Measurements from ENCODE around the gene FNDC10. TPM values are rescaled to one million over a fixed set of nuclear protein-coding genes. Genes with fewer than 3 reads are reported as not detected.

The FNDC10 gene
- total RNA-seq, 1 donor from 2014 or later: 4.2 TPM

DNA sequence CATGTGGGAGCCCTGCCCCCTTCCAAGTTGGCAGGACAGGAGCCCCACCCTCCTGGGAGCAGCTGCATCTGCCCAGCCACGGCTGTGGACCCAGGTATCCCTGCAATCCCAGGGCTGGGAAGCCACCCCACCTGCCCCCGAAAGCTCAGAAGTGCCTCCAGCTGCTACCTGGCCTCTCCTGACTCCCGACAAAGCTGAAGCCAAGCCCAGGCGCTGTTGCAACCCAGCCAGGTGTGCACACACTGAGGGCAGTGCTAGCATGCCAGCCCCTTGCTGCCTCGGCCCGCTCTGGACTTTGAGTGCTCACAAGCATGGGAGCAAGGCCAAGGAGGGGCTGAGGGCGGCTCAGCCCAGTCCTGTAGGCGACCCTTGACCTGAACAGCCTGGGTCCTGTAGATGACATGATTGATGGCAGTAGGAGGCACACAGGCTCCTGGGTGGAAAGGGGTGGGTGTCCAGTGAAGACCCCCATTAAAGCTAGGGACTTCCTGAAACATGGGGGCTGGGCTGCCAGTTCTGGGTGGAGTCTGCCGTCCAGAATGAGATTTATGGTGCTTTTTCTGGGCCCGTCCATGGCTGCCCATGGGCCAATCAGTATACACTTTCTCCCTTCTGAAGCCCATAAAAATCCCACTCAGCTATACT lies 22.4 kb downstream of the FNDC10 start:
- peaks cover 21% of the 10 kb centered on the region for H3K27me3 Mint-ChIP-seq
- no peak overlapping the region for H3K27ac Mint-ChIP-seq
- H3K36me3 Mint-ChIP-seq (ENCODE audit: insufficient read depth): no peaks in the 10 kb centered on the region
- no peak for DNase-seq (ENCODE audit: low spot score, unreplicated experiment)
- H3K9me3 Mint-ChIP-seq (ENCODE audit: low read depth): no peaks in the 10 kb centered on the region
- TF ChIP-seq, protein P1, sequence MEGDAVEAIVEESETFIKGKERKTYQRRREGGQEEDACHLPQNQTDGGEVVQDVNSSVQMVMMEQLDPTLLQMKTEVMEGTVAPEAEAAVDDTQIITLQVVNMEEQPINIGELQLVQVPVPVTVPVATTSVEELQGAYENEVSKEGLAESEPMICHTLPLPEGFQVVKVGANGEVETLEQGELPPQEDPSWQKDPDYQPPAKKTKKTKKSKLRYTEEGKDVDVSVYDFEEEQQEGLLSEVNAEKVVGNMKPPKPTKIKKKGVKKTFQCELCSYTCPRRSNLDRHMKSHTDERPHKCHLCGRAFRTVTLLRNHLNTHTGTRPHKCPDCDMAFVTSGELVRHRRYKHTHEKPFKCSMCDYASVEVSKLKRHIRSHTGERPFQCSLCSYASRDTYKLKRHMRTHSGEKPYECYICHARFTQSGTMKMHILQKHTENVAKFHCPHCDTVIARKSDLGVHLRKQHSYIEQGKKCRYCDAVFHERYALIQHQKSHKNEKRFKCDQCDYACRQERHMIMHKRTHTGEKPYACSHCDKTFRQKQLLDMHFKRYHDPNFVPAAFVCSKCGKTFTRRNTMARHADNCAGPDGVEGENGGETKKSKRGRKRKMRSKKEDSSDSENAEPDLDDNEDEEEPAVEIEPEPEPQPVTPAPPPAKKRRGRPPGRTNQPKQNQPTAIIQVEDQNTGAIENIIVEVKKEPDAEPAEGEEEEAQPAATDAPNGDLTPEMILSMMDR (IDR thresholded peaks at IDR 0.05; ENCODE audit: unreplicated experiment): no peak
- H3K4me1 Mint-ChIP-seq (ENCODE audit: low read depth): peaks cover 16% of the 10 kb centered on the region
- H3K4me3 Mint-ChIP-seq (ENCODE audit: low read depth): no peak overlapping the region

DNA sequence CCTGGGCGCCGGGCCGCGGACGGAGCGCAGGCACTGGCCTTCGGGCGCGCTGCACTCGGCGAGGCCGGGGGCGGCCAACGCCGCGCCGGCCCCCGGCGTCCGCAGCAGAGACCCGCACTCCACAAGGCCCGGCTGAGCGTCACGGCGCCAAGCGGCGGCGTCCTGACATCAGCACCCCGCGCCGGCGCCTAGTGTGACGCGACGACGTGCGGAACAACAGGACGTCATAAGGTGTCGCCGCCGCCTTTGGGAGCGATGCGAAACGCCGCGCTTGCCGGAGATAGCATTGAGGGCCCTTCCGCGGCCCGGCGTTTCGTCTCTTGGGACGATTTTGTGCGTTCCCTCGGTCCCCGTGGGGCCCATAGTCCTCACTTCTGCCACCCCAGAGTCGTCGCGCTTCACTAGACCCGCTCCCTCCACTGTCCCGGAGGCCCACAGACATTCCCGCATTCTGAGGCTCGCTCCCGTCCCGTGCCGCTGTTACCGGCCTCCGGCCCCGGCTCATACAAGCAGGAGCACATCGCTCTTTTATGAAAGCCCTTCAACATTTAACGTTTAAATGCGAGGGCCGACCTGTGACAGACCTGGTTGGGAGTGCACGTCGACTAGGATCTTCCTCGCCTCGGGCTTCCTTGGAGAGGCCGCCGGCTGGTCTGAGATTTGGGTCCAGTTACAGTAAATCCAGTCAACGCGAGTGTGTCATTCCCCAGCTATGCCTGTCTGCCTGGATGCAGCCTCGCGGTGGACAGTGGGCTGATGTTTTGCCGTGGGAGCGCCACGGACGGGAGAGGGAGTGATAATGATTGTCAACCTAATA lies 25.0 kb downstream of the FNDC10 start, which contains the start of gene SSU72:
Gene SSU72 (minus strand): TSS at position 143 of the 817 bp plus-strand sequence. CDS start 306 bp downstream, outside the sequence.
- H3K4me1 Mint-ChIP-seq (ENCODE audit: low read depth): peaks cover 20% of the 10 kb centered on the region
- H3K9me3 Mint-ChIP-seq (ENCODE audit: low read depth): no peaks in the 10 kb centered on the region
- H3K27me3 Mint-ChIP-seq: peaks cover 5% of the 10 kb centered on the region
- DNase-seq (ENCODE audit: low spot score, unreplicated experiment): peak; percentile 79
- peak within 1 kb of the TSS; percentile 95 for H3K4me3 Mint-ChIP-seq (ENCODE audit: low read depth)
- H3K36me3 Mint-ChIP-seq (ENCODE audit: insufficient read depth): peaks cover 5% of the 10 kb centered on the region
- peak within 1 kb of the TSS; percentile 99 for H3K27ac Mint-ChIP-seq
- TF ChIP-seq, protein P1 (IDR thresholded peaks at IDR 0.05; ENCODE audit: unreplicated experiment): no peak

DNA sequence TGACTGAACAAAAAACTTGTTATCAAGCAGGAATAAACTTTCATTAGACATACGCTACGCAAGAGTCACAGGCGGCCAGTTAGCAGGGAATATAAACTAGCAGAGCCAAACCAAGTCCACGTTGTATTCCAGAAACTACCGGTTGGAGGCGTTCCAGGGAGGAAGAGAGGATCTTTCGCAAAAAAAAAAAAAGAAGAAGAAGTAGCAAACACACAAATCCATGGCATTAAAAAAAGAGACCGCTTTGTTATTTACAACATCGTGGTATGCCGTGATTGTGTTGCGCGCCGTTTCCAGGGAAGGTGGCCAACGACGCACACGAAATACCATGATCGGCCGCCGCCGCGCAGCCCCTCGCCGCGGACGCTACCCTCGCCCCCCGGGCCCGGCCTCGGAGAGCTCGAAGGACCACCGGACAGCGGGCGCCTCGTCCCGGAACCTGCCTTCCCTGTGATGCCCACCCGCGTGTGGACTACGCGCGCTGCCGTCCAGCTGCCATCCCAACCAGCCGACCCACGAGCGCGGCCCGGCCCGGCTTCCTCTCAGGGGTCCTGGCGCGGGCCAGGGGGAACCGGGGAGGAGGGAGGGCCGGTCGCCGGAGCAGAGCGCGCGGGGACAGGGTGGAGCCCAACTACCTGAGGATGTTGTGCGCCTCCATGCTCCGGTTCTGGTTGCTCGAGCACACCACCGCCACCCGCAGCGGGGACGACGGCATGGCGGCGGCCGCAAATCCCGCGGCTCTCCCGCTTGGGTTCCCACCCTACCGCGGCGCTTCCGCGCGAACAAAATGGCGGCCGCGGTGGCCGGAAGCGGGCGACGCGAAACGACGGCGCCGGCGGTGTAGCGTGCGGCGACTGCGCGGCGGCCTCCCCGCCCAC lies 25.9 kb downstream of the FNDC10 start:
- DNase-seq (ENCODE audit: low spot score, unreplicated experiment): no peak
- peaks cover 5% of the 10 kb centered on the region for H3K27me3 Mint-ChIP-seq
- H3K36me3 Mint-ChIP-seq (ENCODE audit: insufficient read depth): peaks cover 7% of the 10 kb centered on the region
- H3K9me3 Mint-ChIP-seq (ENCODE audit: low read depth): no peaks in the 10 kb centered on the region
- TF ChIP-seq, protein P1 (IDR thresholded peaks at IDR 0.05; ENCODE audit: unreplicated experiment): peak; percentile 42
- H3K27ac Mint-ChIP-seq: peak overlapping the region; percentile 97
- peak overlapping the region; percentile 94 for H3K4me3 Mint-ChIP-seq (ENCODE audit: low read depth)
- peaks cover 20% of the 10 kb centered on the region for H3K4me1 Mint-ChIP-seq (ENCODE audit: low read depth)

DNA sequence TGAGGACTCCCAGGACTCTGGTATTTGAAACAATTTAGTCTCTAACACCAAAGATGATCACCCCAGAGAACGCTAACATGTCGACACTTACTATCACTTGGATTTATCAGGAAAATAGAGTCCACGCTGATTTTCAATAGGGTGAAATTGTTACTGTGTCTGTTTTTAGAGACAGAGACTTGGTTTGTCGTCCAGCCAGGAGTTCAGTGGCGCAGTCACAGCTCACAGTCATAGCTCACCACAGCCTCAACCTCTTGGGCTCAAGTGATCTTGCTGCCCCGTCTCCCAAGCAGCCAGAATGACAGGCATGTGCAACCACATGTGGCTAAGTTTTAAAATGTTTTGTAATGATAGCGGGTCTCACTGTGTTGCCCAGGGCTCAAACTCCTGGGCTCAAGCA lies 30.6 kb downstream of the FNDC10 start:
- no peak overlapping the region for H3K4me3 Mint-ChIP-seq (ENCODE audit: low read depth)
- H3K9me3 Mint-ChIP-seq (ENCODE audit: low read depth): no peaks in the 10 kb centered on the region
- TF ChIP-seq, protein P1 (IDR thresholded peaks at IDR 0.05; ENCODE audit: unreplicated experiment): no peak
- H3K36me3 Mint-ChIP-seq (ENCODE audit: insufficient read depth): peaks cover 15% of the 10 kb centered on the region
- peak overlapping the region; percentile 45 for H3K27ac Mint-ChIP-seq
- no peak for DNase-seq (ENCODE audit: low spot score, unreplicated experiment)
- peaks cover 13% of the 10 kb centered on the region for H3K4me1 Mint-ChIP-seq (ENCODE audit: low read depth)
- no peaks in the 10 kb centered on the region for H3K27me3 Mint-ChIP-seq

DNA sequence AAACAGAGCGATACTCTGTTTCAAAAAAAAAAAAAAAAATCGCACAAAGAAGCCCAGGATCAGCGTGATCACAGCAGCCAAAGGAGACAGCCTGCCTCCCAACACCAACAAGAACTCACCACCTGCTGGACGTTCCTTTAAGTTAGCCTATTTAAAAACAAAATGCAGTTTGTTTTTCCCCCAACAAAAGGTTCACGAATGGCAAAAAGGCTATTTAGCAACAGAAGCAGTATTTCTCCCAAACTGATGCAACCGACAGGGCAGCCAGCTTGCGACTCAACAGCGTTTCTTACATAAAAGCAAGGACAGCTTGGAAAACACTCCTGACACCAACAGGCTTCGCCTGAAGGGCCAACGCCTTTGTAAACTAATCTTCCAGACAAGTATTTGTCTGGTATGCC lies 32.0 kb downstream of the FNDC10 start:
- Mint-ChIP-seq H3K4me1 (ENCODE audit: low read depth) (peaks cover 5% of the 10 kb centered on the region), H3K9me3 (ENCODE audit: low read depth) (no peaks in the 10 kb centered on the region), H3K36me3 (ENCODE audit: insufficient read depth) (peaks cover 17% of the 10 kb centered on the region), H3K27ac (no peak overlapping the region), H3K4me3 (ENCODE audit: low read depth) (no peak overlapping the region), H3K27me3 (no peaks in the 10 kb centered on the region)
- TF ChIP-seq, protein P1 (IDR thresholded peaks at IDR 0.05; ENCODE audit: unreplicated experiment): no peak
- DNase-seq (ENCODE audit: low spot score, unreplicated experiment): no peak
